Stomach (tissue), 9 donors: Measurements from ENCODE around the gene CDH22. TPM values are rescaled to one million over a fixed set of nuclear protein-coding genes. Genes with fewer than 3 reads are reported as not detected.

ENCODE experiments used
- DNase-seq, 2 donors: peaks; one replicate each; pipeline versions ENCODE4 v3.0.0 to v3.0.0-alpha.2; 2013 to 2019
- H3K27ac ChIP-seq, 5 donors: fragments of 200-600 bp in 4 of 5; sonication (generic) in 4 of 5; one replicate each; pipeline ENCODE4 v1.5.1; 2013 to 2019; ENCODE audit warnings: mild to moderate bottlenecking in 1 of 5, moderate library complexity in 1 of 5
- H3K27me3 ChIP-seq, 3 donors: fragments of 200-600 bp; sonication (generic); one replicate each; pipeline ENCODE4 v1.5.1; 2017 to 2019; ENCODE audit warnings: mixed run types in 1 of 3
- H3K36me3 ChIP-seq, 4 donors: fragments of 200-600 bp; sonication (generic); 1 replicate in 3 of 4; 2 replicates in 1 of 4; pipeline ENCODE4 v1.5.1; 2016 to 2019
- H3K4me1 ChIP-seq, 4 donors: fragments of 200-600 bp; sonication (generic); one replicate each; pipeline ENCODE4 v1.5.1; 2016 to 2019
- H3K4me3 ChIP-seq, 4 donors: fragments of 200-600 bp; sonication (generic) in 3 of 4; one replicate each; pipeline ENCODE4 v1.5.1; 2016 to 2019; ENCODE audit warnings: mild to moderate bottlenecking in 1 of 4
- H3K9me3 ChIP-seq, 4 donors: fragments of 200-600 bp; sonication (generic); one replicate each; pipeline ENCODE4 v1.5.1; 2016 to 2019
- CTCF ChIP-seq, 7 experiments: fragments of 450-650 bp in 4 of 7; fragments of 200-600 bp in 3 of 7; sonication (generic) in 3 of 7; IDR thresholded peaks; one replicate each; pipeline ENCODE4 v1.5.1; 2016 to 2019; ENCODE audit warnings: antibody characterized with exemption in 7 of 7, control low read depth in 2 of 7, mild to moderate bottlenecking in 1 of 7
- EP300 ChIP-seq: sonication (generic); formaldehyde crosslinking; IDR thresholded peaks from one replicate; pipeline ENCODE4 v1.6.1; 2017; ENCODE audit warnings: antibody characterized with exemption
- POLR2A ChIP-seq, 4 donors: fragments of 450-650 bp; IDR thresholded peaks; one replicate each; pipeline ENCODE4 v1.6.1; 2016; ENCODE audit warnings: antibody characterized with exemption in 4 of 4, control low read depth in 2 of 4, mild to moderate bottlenecking in 1 of 4, moderate library complexity in 1 of 4
- POLR2AphosphoS5 ChIP-seq, 3 donors: sonication (generic); formaldehyde crosslinking; IDR thresholded peaks; one replicate each; pipeline ENCODE4 v1.6.1; 2016; ENCODE audit warnings: antibody characterized with exemption in 3 of 3
- WGBS, 5 donors: extraction: QIAGEN DNeasy Blood & Tissue Kit in 3 of 5; methylation state at CpG; one replicate each; pipeline versions ENCODE4 v1.1.5 to v1.1.7; 2013 to 2018; 5-methylcytosine and 5-hydroxymethylcytosine counted together
- intact Hi-C: fragments of 100-400 bp; cut with DNase I; formaldehyde crosslinking; loops from one replicate; pipeline ENCODE4 v1.15.1; 2023; ENCODE audit warnings: low total_unique reads
- polyA plus RNA-seq, 3 donors: library from polyadenylated mRNA; stranded (reverse); fragments of 200-250 nt; gene quantifications; one replicate each; pipeline ENCODE4 v1.2.3, GENCODE V29; 2013
- total RNA-seq, 5 donors: library from RNA; depleted of rRNA; stranded (reverse); fragments of >200 nt; gene quantifications; one replicate each; pipeline versions ENCODE4 v1.1.0 to v1.2.3, GENCODE V29; 2014 to 2016
- donor health status: healthy with polysubstance abuse.
- donor health status: Bipolar disorder and iron deficiency.
- donor health status: healthy.

The CDH22 gene
- total and polyA plus RNA-seq, 8 donors = 0.18 to 0.60 (median 0.19) TPM; not detected in 5

- H3K4me1 ChIP-seq = peaks cover 6 to 60% (median 39%) of the 10 kb centered on the region in 4 donors
- intact Hi-C loops = loop anchor here (10.0 kb wide), 1 partner anchor 331 kb away; the partner anchor contains the start of gene SLC12A5
- no peak for DNase-seq
- no peaks in the 10 kb centered on the region for H3K27me3 ChIP-seq
- TF ChIP-seq EP300 (no peak), POLR2A (IDR thresholded peaks at IDR 0.05) (no peak), CTCF (IDR thresholded peaks at IDR 0.05) (no peak), POLR2AphosphoS5 (IDR thresholded peaks at IDR 0.05) (no peak)
- no peaks in the 10 kb centered on the region for H3K9me3 ChIP-seq
- no peak overlapping the region for H3K27ac ChIP-seq
- 76 to 86% (median 83%) methylated on average over 7 of the region's 7 CpGs for WGBS, 5 donors
- H3K36me3 ChIP-seq = peaks cover 0 to 74% (median 61%) of the 10 kb centered on the region in 4 donors
- no peak overlapping the region for H3K4me3 ChIP-seq
These were observed 47.5 kb upstream of the CDH22 start for GRCh38 chr20:46355778-46356177.

- 92 to 96% (median 94%) methylated on average over 12 to 20 of the region's 20 CpGs for WGBS, 5 donors
- no peaks in the 10 kb centered on the region for H3K27me3 ChIP-seq
These were observed 46.8 kb upstream of the CDH22 start for GRCh38 chr20:46354920-46355654.

GRCh38 chr20:46354207-46354555 lies 45.9 kb upstream of the CDH22 start:
- TF ChIP-seq EP300 (no peak), POLR2A (IDR thresholded peaks at IDR 0.05) (no peak), CTCF (IDR thresholded peaks at IDR 0.05) (no peak), POLR2AphosphoS5 (IDR thresholded peaks at IDR 0.05) (no peak)
- H3K4me3 ChIP-seq = no peak overlapping the region
- intact Hi-C loops = loop anchor here (10.0 kb wide), 1 partner anchor 329 kb away; the partner anchor contains the start of gene SLC12A5
- no peaks in the 10 kb centered on the region for H3K9me3 ChIP-seq
- H3K36me3 ChIP-seq = peaks cover 5 to 78% (median 67%) of the 10 kb centered on the region in 4 donors
- H3K4me1 ChIP-seq = peaks cover 14 to 62% (median 48%) of the 10 kb centered on the region in 4 donors
- WGBS, 5 donors = 77 to 94% (median 87%) methylated on average over 4 of the region's 4 CpGs
- DNase-seq = no peak
- H3K27me3 ChIP-seq = no peaks in the 10 kb centered on the region
- no peak overlapping the region for H3K27ac ChIP-seq

More at GRCh38 chr20:46354920-46355654, 46.8 kb upstream of the CDH22 start:
- H3K36me3 ChIP-seq = peaks cover 2 to 76% (median 66%) of the 10 kb centered on the region in 4 donors
- no peak overlapping the region for H3K4me3 ChIP-seq
- DNase-seq = no peak
- TF ChIP-seq EP300 (no peak), CTCF (IDR thresholded peaks at IDR 0.05) (no peak), POLR2A (IDR thresholded peaks at IDR 0.05) (no peak), POLR2AphosphoS5 (IDR thresholded peaks at IDR 0.05) (no peak)
- peaks cover 6 to 62% (median 43%) of the 10 kb centered on the region in 4 donors for H3K4me1 ChIP-seq
- H3K27ac ChIP-seq = no peak overlapping the region
- no peaks in the 10 kb centered on the region for H3K9me3 ChIP-seq
- intact Hi-C loops = loop anchor here (10.0 kb wide), 1 partner anchor 330 kb away; the partner anchor contains the start of gene SLC12A5

GRCh38 chr20:46353500-46354206 lies 45.4 kb upstream of the CDH22 start:
- H3K27me3 ChIP-seq = no peaks in the 10 kb centered on the region
- H3K36me3 ChIP-seq = peaks cover 5 to 73% (median 63%) of the 10 kb centered on the region in 4 donors
- H3K9me3 ChIP-seq = no peaks in the 10 kb centered on the region
- no peak overlapping the region for H3K27ac ChIP-seq
- DNase-seq = no peak
- intact Hi-C loops = loop anchor here (10.0 kb wide), 1 partner anchor 329 kb away; the partner anchor contains the start of gene SLC12A5
- H3K4me1 ChIP-seq = peaks cover 19 to 62% (median 48%) of the 10 kb centered on the region in 4 donors
- H3K4me3 ChIP-seq = no peak overlapping the region
- TF ChIP-seq EP300 = no peak
- no peak for TF ChIP-seq POLR2AphosphoS5 (IDR thresholded peaks at IDR 0.05)
- TF ChIP-seq CTCF (IDR thresholded peaks at IDR 0.05) = no peak
- no peak for TF ChIP-seq POLR2A (IDR thresholded peaks at IDR 0.05)
- WGBS, 5 donors = 74 to 80% (median 75%) methylated on average over 14 of the region's 14 CpGs
